Mesendoderm (in vitro differentiated cells): ENCODE measurements around the gene ACOX3.

Experiments
- DNase-seq: peaks from one replicate; pipeline ENCODE4 v3.0.0; 2013
- H2AK5ac ChIP-seq: 2 replicates; pipeline ENCODE4 v1.6.1; 2013; ENCODE audit warnings: low read length, inconsistent platforms
- H2BK120ac ChIP-seq: 2 replicates; pipeline ENCODE4 v1.6.1; 2013; ENCODE audit warnings: low read depth, mild to moderate bottlenecking, low read length, moderate library complexity, mixed read lengths
- H2BK15ac ChIP-seq: replicated peaks from 2 replicates; pipeline ENCODE4 v1.6.1; 2013; ENCODE audit warnings: low read depth, mild to moderate bottlenecking, moderate library complexity
- H2BK5ac ChIP-seq: 2 replicates; pipeline ENCODE4 v1.6.1; 2013; ENCODE audit warnings: low read length, inconsistent platforms
- H3K18ac ChIP-seq: 2 replicates; pipeline ENCODE4 v1.6.1; 2013; ENCODE audit warnings: mild to moderate bottlenecking, low read length, mixed read lengths
- H3K23ac ChIP-seq: one replicate; pipeline ENCODE4 v1.6.1; 2013; ENCODE audit warnings: low read length
- H3K27ac ChIP-seq: 2 replicates; pipeline ENCODE4 v1.5.1; 2013; ENCODE audit warnings: low read depth, mild to moderate bottlenecking, inconsistent platforms, low read length, moderate library complexity
- H3K27me3 ChIP-seq: 2 replicates; pipeline ENCODE4 v1.6.1; 2013; ENCODE audit warnings: low read length, control low read depth, mild to moderate bottlenecking, inconsistent platforms; ENCODE audit not compliant: insufficient read depth, poor library complexity
- H3K36me3 ChIP-seq: 2 replicates; pipeline ENCODE4 v1.6.1; 2013; ENCODE audit warnings: low read length, inconsistent platforms; ENCODE audit not compliant: control insufficient read depth, insufficient read depth
- H3K4ac ChIP-seq: one replicate; pipeline ENCODE4 v1.6.1; 2013; ENCODE audit warnings: low read depth, mild to moderate bottlenecking, low read length, moderate library complexity
- H3K4me1 ChIP-seq: 2 replicates; pipeline ENCODE4 v1.6.1; 2013; ENCODE audit warnings: low read depth, low read length, inconsistent platforms; ENCODE audit not compliant: control insufficient read depth
- H3K4me2 ChIP-seq: 2 replicates; pipeline ENCODE4 v1.6.1; 2013; ENCODE audit warnings: low read length
- H3K4me3 ChIP-seq: 2 replicates; pipeline ENCODE4 v1.5.1; 2013; ENCODE audit warnings: mild to moderate bottlenecking, low read length
- H3K56ac ChIP-seq: one replicate; pipeline ENCODE4 v1.6.1; 2013; ENCODE audit warnings: low read length
- H3K79me1 ChIP-seq: 2 replicates; pipeline ENCODE4 v1.6.1; 2013; ENCODE audit warnings: low read length, inconsistent platforms
- H3K79me2 ChIP-seq: 2 replicates; pipeline ENCODE4 v1.6.1; 2013; ENCODE audit warnings: mild to moderate bottlenecking, low read length; ENCODE audit not compliant: control insufficient read depth, insufficient read depth
- H3K9ac ChIP-seq: 2 replicates; pipeline ENCODE4 v1.6.1; 2013; ENCODE audit warnings: low read length, inconsistent platforms
- H4K5ac ChIP-seq: one replicate; pipeline ENCODE4 v1.6.1; 2013; ENCODE audit warnings: low read length
- H4K8ac ChIP-seq: one replicate; pipeline ENCODE4 v1.6.1; 2013; ENCODE audit warnings: low read depth, mild to moderate bottlenecking, control low read depth, low read length, moderate library complexity
- WGBS: extraction: QIAGEN DNeasy Blood & Tissue Kit; methylation state at CpG from one replicate; pipeline ENCODE4 v1.1.7; 2013; ENCODE audit warnings: low lambda C conversion rate, missing lambda C conversion rate; ENCODE audit not compliant: insufficient coverage; ENCODE audit errors: extremely low coverage; 5-methylcytosine and 5-hydroxymethylcytosine counted together

ACOX3 gene

DNA sequence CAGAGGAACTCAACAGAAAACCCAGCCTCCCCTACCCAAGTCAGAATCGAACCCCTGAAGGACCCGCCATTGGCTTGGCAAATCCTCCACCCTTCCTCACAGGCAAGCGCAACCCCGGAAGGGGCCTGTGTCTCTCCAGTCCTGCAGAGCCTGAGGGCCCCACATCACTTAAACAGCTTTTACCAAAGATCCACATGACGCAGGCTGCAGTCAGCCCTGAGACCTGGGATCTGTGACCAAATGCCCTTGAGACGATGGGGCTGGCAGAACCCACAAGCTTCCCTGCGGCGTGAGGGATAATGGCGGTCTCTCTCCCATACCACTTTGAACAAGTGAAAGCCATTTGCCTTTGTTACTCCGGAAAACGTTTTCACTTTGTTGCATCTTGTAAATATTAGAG lies 54.9 kb downstream of the ACOX3 start:
- Histone ChIP-seq H3K79me1 (no peaks in the 10 kb centered on the region), H3K18ac (no peak overlapping the region), H3K4me2 (no peak overlapping the region), H2AK5ac (no peak overlapping the region), H3K27ac (no peak overlapping the region), H2BK15ac (no peak overlapping the region), H2BK5ac (no peak overlapping the region), H4K5ac (no peak overlapping the region), H3K4me3 (no peak overlapping the region), H3K23ac (no peak overlapping the region), H3K9ac (no peak overlapping the region), H4K8ac (no peak overlapping the region), H3K27me3 (no peaks in the 10 kb centered on the region), H3K79me2 (no peaks in the 10 kb centered on the region), H3K36me3 (peaks cover 2% of the 10 kb centered on the region), H2BK120ac (no peak overlapping the region), H3K4ac (no peak overlapping the region), H3K4me1 (no peaks in the 10 kb centered on the region), H3K56ac (no peak overlapping the region)
- no CpG with 5 or more reads among the region's 11 CpGs for WGBS
- no peak for DNase-seq

DNA sequence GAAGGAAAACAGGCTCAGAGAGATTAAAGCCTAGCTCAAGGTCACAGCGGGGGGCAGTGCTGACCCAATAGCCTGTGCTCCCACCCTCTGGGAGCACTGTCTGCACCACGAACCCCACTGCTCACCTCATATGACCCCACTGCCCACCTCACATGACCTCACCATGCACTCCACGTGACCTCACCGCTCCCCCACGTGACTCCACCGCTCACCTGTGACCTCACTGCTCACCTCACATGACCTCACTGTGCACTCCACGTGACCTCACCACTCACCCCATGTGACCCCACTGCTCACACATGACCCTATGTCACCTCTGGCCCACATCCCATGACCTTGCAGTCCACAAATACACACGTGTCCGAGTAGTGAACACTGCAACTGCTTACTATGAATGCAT lies 55.4 kb downstream of the ACOX3 start:
- Histone ChIP-seq H3K18ac (no peak overlapping the region), H4K5ac (no peak overlapping the region), H2BK15ac (no peak overlapping the region), H3K79me2 (no peaks in the 10 kb centered on the region), H3K9ac (no peak overlapping the region), H3K36me3 (no peaks in the 10 kb centered on the region), H2BK5ac (no peak overlapping the region), H4K8ac (no peak overlapping the region), H3K4me1 (no peaks in the 10 kb centered on the region), H3K79me1 (no peaks in the 10 kb centered on the region), H3K4me2 (no peak overlapping the region), H3K4ac (no peak overlapping the region), H3K56ac (no peak overlapping the region), H3K27ac (no peak overlapping the region), H3K27me3 (no peaks in the 10 kb centered on the region), H2AK5ac (no peak overlapping the region), H3K4me3 (no peak overlapping the region), H2BK120ac (no peak overlapping the region), H3K23ac (no peak overlapping the region)
- WGBS = no CpG with 5 or more reads among the region's 9 CpGs
- no peak for DNase-seq

DNA sequence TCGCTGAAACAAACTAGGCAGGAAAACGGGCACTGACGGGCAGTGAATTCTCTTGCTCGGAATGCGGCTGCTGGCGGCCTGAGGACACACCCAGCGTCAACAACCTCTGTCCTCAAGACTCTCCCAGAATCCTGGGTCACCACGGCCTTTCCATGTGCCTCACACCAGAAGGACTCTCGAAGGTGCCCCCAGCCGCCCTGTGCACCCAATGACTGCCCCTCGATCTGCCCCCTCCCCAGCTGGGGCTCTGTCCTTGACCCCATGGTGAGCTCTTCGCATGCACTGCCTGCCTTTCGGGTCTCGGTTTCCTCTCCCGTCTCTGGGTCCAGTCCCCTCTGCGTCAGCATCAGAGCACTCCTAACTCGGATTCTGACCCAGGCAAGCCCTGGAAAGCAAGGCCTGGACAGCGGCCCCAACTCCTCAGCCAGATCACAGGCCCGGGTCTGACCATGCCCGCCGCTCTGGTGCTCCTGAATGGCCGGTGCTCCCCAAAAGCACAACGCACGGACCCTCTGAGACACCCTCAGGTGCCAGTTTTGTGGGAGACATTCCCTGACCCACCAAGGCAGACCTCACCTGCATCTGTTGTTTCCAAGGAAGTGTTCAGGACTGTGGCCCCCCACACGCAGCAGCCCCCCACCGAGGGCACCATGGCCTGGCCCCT lies 56.0 kb downstream of the ACOX3 start:
- no peak overlapping the region for H3K4me2 ChIP-seq
- no peak overlapping the region for H3K23ac ChIP-seq
- H3K18ac ChIP-seq = no peak overlapping the region
- no CpG with 5 or more reads among the region's 26 CpGs for WGBS
- no peak overlapping the region for H4K5ac ChIP-seq
- no peak overlapping the region for H3K4me3 ChIP-seq
- H3K36me3 ChIP-seq = no peaks in the 10 kb centered on the region
- no peak overlapping the region for H2AK5ac ChIP-seq
- H3K4ac ChIP-seq = no peak overlapping the region
- H4K8ac ChIP-seq = no peak overlapping the region
- no peak overlapping the region for H2BK15ac ChIP-seq
- H3K56ac ChIP-seq = no peak overlapping the region
- no peak overlapping the region for H2BK120ac ChIP-seq
- no peaks in the 10 kb centered on the region for H3K4me1 ChIP-seq
- H3K9ac ChIP-seq = no peak overlapping the region
- H3K79me1 ChIP-seq = no peaks in the 10 kb centered on the region
- H3K27ac ChIP-seq = no peak overlapping the region
- H3K79me2 ChIP-seq = no peaks in the 10 kb centered on the region
- DNase-seq = no peak
- no peak overlapping the region for H2BK5ac ChIP-seq
- no peaks in the 10 kb centered on the region for H3K27me3 ChIP-seq

DNA sequence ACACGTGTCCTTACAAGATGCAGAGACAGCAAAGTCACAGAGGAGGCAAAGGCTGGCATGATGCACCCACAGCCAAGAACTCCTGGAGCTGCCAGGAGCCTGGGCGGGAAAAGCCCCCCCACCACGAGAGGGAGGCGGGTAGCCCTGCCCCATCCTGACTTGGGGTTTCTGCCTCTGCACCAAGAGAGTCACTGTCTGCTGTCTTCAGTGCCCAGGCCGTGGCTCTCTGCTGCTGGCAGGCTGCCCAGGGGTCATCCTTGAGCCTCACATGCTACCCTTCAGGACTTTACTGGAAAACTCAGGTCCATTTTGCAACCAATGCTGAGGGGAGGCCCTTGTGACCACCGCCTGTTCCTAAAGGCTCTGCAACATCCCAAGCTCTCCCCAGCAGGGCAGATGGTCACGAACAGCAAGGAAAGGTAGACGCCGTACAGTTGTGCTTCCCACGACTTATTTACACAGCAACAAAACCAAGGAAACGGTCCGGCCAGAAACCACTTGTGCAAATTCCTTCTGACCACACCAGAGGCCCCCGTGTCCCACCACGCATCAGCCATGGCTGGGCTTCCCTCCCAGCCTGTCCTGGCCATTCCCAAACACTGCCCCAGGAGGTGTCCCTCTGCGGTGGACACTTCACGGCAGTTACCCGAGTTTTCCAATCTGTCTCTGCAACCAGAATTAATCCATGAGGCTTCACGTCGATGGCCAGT lies 56.9 kb downstream of the ACOX3 start:
- no peak for DNase-seq
- H3K56ac ChIP-seq = no peak overlapping the region
- WGBS = no CpG with 5 or more reads among the region's 19 CpGs
- no peak overlapping the region for H3K4ac ChIP-seq
- H3K27me3 ChIP-seq = no peaks in the 10 kb centered on the region
- no peak overlapping the region for H3K18ac ChIP-seq
- H2BK120ac ChIP-seq = no peak overlapping the region
- no peaks in the 10 kb centered on the region for H3K36me3 ChIP-seq
- H3K27ac ChIP-seq = no peak overlapping the region
- no peaks in the 10 kb centered on the region for H3K79me2 ChIP-seq
- H4K5ac ChIP-seq = no peak overlapping the region
- no peak overlapping the region for H2AK5ac ChIP-seq
- no peaks in the 10 kb centered on the region for H3K79me1 ChIP-seq
- no peak overlapping the region for H2BK5ac ChIP-seq
- H3K23ac ChIP-seq = no peak overlapping the region
- H2BK15ac ChIP-seq = no peak overlapping the region
- H3K9ac ChIP-seq = no peak overlapping the region
- H3K4me3 ChIP-seq = no peak overlapping the region
- H3K4me1 ChIP-seq = no peaks in the 10 kb centered on the region
- H4K8ac ChIP-seq = no peak overlapping the region
- no peak overlapping the region for H3K4me2 ChIP-seq

DNA sequence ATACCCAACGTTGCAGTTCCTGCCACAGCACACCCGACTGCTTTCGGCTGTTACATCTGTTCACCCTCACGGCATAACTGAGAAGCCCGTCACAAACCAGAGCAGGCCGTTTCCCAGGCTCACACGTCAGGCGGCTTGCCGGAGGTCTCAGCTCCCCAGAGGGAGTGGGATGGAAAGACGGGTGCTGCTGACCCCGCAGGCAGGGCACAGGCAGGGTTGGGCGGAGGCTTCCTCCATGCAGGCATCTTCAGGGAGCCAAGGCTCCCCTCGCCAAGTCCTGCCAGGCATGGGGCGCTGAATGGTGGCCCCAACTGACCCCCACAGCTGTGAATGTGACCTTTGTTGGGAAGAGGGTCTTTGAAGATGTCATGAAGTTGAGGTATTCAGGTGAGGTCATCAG lies 57.5 kb downstream of the ACOX3 start:
- H3K9ac ChIP-seq = no peak overlapping the region
- no peak overlapping the region for H4K5ac ChIP-seq
- no peaks in the 10 kb centered on the region for H3K79me1 ChIP-seq
- H3K27ac ChIP-seq = no peak overlapping the region
- H3K27me3 ChIP-seq = no peaks in the 10 kb centered on the region
- no CpG with 5 or more reads among the region's 14 CpGs for WGBS
- no peak overlapping the region for H4K8ac ChIP-seq
- no peak overlapping the region for H2BK15ac ChIP-seq
- no peak overlapping the region for H3K23ac ChIP-seq
- no peak overlapping the region for H3K18ac ChIP-seq
- no peak overlapping the region for H3K4me2 ChIP-seq
- no peaks in the 10 kb centered on the region for H3K4me1 ChIP-seq
- H3K36me3 ChIP-seq = no peaks in the 10 kb centered on the region
- H3K4me3 ChIP-seq = no peak overlapping the region
- H2AK5ac ChIP-seq = no peak overlapping the region
- DNase-seq = no peak
- H3K4ac ChIP-seq = no peak overlapping the region
- no peaks in the 10 kb centered on the region for H3K79me2 ChIP-seq
- no peak overlapping the region for H2BK5ac ChIP-seq
- no peak overlapping the region for H3K56ac ChIP-seq
- no peak overlapping the region for H2BK120ac ChIP-seq
